GM19438 (cell line): ENCODE results near the gene ZNF439.
A peak's percentile ranks its signal among the peaks of the same experiment; 100 is the strongest.
"Not testable (repeated sequence)": the region's sequence is repeated elsewhere in the genome, so short reads cannot be mapped to it uniquely, and the experiment has no call there.

ENCODE experiments used
- ATAC-seq: cut with Tn5 transposase; IDR thresholded peaks from one replicate; pipeline ENCODE4 v1.9.1; 2021; ENCODE audit warnings: low read depth; ENCODE audit not compliant: unreplicated experiment

The ZNF439 gene

DNA sequence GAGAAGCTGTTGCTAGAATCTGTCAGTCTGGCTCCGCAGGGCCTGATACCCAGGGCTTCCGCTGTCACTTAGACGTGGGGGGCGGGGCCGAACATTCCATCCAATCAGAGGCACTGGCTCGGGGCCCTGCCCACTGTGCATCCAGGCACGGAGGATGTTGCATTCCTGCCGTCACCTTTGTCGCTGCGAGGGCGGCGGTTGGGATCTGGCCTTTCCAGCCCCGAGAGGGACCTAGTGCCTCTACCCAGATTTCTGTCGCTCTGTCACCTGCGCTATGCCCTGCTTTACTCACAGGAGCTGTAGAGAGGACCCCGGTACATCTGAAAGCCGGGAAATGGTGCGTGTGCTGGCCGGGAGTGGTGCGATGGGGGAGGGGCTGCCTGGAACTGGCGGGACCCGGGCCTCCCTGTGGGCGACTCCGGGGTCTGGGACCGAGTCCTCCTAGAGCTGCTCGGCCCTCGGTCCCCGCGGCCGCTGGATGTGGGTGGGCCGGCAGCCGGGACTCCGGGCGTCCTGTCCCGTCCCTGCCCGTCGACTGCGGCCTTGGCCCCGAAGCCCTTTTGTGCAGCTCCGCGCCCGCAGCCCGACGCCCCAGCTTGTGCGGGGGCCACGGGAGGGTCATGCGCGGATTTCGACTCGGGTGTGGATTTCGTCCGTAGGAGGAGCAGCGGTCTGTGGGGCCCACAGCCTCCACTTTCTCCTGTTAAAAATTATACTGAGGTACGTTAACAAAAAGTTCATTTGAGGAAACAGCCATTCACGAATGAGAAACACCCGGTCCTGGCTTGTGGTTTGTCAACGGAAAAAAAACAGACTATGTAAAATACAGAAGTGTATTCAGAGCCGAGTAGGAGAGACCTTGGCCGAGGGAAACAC is at the start of gene ZNF439:
Gene ZNF439 (plus strand): TSS at position 133 of the 876 bp plus-strand sequence. CDS start 142 bp downstream, at position 275.
- ATAC-seq, result peak; percentile 95

DNA sequence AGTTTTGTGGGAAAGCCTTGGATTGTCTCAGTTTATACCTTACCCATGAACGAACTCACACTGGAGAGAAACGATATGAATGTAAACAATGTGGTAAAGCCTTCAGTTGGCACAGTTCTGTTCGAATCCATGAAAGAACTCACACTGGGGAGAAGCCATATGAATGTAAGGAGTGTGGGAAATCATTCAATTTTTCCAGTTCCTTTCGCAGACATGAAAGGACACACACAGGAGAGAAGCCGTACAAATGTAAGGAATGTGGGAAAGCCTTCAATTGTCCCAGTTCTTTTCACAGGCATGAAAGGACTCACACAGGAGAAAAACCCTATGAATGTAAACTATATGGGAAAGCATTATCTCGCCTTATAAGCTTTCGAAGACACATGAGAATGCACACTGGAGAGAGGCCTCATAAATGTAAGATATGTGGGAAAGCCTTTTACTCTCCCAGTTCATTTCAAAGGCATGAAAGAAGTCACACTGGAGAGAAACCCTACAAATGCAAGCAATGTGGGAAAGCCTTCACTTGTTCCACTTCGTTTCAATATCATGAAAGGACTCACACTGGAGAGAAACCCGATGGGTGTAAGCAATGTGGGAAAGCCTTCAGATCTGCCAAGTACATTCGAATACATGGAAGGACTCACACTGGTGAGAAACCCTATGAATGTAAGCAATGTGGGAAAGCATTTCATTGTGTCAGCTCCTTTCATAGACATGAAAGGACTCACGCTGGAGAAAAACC is 42.0 kb upstream of the ZNF439 start:
- ATAC-seq, result no peak

DNA sequence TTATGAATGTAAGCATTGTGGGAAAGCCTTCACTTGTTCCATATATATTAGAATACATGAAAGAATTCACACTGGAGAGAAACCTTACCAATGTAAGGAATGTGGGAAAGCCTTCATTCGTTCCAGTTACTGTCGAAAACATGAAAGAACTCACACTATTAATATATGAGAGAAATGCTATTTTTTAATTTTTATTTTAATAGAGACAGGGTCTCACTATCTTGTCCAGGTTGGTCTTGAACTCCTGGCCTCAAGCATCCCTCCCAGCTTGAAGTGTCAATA is 41.5 kb upstream of the ZNF439 start:
- ATAC-seq, result no peak

DNA sequence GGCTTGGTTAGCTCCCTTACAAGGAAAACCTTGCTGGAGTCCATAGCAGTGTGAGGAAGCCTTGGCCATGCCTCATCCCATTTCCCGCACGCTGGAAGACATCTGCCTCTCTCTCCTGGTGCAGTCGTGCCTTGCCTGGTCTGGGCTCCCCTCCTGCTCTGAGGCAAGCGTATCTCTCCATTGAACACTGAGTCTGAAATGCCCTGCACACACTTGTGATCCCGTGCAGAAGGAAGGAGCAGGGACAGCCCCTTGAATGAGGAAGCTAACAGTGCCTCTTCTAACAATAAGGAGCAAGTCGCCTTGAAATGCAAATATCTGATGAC is 34.9 kb upstream of the ZNF439 start:
- ATAC-seq, result peak; percentile 28

DNA sequence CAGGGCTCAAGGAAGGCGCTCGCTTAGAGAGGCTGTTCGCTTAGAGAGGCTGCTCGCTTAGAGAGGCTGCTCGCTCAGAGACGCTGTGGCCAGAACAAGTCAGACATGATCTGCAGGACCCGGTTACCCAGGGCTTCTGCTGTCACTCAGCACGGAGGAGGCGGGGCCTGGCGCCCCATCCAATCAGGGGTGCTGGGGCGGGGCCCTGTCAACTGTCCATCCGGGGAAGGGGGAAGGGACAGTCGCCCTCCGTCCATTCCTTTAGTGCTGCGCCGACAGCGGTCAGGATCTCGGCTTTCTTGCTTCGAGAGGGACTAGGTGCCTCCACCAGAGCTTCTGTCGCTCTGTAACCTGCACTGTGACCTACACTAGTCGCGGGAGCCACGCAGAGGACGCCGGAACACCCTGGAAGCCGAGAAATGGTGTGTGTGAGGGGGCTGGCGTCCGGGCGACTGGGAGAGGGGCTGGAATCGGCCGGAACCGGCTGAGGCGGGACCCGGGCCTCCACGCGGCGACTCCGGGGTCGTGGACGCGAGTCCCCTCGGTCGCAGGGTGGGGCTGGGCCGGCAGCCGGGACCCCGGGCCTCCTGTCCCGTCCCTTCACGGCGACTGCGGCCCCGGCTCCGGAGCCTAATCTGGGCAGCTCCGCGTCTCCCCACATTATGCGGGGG is 34.4 kb upstream of the ZNF439 start, which contains the start of gene ZNF440:
Gene ZNF440 (plus strand): TSS at position 245 of the 671 bp plus-strand sequence. CDS start 175 bp downstream, at position 420.
- ATAC-seq, result peak; percentile 98

DNA sequence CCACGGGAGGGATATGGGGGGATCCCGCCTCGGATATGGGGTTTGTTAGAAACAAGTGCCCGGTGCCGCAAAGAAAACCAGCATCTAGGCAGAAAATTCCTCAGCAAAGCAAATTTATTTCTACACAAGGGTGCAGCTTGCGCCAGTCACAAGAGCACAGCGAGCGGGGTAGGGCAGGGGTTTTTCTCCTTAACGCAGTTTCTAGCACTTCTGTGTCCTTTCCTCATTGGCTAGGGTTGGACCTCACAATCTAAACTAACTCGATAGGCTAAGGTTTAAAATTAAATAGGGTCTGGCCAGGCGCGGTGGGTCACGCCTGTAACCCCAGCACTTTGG is 33.9 kb upstream of the ZNF439 start:
- ATAC-seq, result no peak

DNA sequence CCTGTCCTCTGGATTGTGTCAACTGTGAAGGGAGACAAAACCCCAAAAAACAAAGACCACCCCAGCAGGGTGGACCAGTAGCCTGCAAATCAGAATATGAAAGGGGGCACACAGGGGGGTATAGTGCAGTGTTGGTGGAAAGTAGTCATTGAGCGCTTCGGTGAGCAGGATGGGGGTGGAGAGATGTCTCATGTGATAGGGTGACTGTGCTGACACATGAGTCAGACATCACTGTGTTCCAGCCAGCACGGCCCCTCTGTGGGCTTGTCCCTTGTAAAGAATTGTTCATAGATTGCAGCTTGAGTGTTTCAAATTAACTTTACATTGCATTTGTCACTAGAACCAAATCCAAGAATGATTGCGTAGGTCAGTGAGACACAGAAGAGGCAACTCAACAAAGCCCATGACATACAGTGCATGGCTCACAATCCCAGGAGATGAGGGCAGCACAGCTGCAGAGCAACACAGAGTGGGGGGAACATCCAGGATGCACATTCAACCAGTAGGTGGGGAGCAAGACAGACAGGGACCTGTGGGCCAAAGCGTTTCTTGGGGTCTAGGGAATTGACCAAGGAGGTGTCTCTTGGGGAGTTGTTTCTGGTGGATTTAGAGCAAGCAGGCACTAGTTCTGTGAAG is 26.9 kb upstream of the ZNF439 start:
- no peak for ATAC-seq

DNA sequence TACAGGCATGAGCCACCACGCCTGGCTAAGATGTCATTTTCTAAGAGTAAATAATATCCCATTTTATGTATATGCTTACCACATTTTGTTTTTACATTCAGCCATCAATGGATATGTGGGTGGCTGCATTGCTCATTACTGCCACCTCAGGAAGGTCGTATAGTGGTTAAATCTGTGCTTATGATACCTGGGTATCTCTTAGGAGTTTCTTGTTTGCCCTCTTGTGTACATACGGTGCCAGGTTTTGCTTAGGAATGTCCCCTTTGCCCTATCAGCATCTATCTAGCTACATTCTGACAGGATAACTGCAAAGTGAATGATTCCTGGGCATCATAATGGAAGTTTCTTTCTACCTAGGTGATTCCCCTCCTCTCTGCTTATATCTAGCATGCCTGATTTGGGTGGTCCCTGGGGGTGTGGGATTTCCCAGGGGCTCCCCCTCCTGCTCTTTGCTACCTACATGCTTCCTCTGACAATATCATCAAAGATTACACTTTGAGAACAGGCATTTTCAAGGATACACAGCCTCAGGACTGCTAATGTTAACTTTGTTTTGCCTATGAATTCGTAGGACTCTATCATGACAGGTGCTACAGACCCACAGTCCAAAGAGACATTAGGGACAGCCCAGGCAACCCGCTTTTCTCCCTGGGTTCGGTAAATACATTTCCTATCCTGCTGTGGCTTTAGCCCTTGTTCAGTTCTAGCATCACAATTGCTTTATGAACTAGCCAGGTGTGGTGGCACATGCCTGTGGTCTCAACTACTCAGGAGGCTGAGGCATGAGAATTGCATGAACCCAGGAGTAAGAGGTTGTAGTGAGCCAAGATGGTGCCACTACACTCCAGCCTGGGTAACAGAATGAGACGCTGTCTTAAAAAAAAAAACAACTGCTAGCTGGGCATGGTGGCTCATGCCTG is 19.3 kb upstream of the ZNF439 start:
- ATAC-seq, result not testable (repeated sequence)

DNA sequence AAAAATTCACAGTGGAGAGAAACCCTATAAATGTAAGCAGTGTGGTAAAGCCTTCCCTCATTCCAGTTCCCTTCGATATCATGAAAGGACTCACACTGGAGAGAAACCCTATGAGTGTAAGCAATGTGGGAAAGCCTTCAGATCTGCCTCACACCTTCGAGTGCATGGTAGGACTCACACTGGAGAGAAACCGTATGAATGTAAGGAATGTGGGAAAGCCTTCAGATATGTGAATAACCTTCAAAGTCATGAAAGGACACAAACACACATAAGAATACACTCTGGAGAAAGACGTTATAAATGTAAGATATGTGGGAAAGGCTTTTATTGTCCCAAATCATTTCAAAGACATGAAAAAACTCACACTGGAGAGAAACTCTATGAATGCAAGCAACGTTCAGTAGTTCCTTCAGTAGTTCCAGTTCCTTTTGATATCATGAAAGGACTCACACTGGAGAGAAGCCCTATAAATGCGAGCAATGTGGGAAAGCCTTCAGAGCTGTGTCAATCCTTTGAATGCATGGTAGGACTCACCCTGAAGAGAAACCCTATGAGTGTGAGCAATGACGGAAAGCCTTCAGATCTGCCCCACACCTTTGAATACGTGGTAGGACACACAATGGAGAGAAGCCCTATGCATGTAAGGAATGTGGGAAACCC is 16.1 kb upstream of the ZNF439 start:
- no peak for ATAC-seq

DNA sequence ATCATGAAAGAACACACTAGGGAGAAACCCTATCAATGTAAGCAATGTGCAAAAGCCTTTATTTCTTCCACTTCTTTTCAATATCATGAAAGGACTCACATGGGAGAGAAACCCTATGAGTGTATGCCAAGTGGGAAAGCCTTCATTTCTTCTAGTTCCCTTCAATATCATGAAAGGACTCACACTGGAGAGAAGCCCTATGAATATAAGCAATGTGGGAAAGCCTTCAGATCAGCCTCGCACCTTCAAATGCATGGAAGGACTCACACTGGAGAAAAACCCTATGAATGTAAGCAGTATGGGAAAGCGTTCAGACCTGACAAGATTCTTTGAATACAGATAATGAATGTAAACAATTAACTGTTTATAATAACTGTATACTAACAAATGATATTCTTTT is 15.0 kb upstream of the ZNF439 start:
- no peak for ATAC-seq

DNA sequence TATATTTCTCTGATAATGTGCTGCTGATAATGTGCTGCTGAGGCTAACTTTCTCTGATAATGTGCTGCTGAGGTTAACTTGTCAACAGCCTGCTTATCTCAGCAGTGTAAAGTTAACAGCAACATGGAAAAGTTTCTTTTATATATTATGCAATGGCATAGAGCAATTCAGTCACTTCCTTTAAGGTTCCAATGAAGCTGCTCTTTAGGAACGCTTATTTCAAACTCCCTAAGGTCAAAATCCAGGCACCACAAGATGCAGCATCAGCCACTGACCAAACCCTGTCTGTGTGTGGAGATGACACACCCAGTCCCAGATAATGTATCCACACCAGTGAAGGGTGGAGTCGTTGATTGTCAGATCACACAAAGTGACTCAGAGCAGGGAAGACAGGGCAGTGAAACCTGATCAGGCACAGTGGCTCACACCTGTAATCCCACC is 12.9 kb upstream of the ZNF439 start:
- ATAC-seq, result not testable (repeated sequence)

DNA sequence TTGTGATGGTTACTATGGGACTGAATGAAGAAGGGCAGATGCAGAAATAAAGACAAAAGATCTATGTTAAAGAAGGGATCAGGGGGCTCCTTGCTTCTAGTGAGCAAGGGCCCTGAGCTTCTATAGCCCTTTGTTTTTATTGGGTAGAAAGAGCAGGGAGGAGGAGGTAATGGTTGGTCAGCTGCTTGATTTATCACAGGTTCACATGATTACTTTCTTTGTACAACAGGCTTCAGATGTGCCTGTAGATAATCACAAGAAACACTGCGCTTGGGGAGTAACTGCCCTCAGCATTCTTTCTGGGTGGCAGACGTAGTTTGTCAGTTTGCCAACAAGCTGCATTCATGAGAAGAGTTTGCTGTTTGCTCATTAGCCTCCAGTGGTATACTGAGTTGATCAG is 4.8 kb upstream of the ZNF439 start:
- no peak for ATAC-seq

DNA sequence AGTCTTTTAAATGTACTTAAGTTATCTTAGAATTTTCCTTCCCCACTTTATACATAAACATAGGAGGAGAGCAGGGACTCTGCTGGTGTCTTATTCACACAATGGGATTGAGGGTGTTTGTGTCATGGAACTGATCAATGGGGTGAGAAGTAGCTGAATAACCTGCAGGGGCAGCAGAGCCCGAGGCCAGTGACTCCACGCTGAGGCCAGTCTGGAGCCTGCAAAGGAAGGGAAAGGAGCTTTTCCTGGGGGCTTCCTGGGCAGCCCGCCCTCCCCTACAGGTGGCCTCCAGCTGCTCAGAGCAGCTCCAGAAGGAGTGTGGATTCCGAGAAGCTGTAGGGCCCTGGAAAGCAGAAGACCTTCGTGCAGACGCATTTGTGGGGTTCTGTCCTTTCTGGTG is 911 bp upstream of the ZNF439 start:
- ATAC-seq, result not testable (repeated sequence)

DNA sequence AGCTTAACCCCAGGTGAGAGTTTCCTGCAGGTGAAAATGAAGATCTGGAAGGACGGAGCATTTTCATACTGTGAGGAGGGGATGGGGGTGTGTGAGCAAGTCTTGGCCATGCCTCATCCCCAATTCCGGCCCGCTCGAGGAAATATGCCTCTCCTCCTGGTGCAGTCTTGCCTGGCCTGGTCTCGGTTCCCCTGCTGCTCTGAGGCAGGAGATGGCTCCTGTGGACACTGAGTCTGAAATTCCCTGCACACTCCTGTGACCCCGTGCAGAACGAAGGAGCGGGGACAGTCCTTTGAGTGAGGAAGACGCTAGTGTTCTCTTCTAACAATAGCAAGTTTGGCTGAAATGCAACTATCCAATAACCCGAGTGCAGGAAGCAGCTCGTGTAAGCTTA is 329 bp upstream of the ZNF439 start:
- no peak for ATAC-seq

DNA sequence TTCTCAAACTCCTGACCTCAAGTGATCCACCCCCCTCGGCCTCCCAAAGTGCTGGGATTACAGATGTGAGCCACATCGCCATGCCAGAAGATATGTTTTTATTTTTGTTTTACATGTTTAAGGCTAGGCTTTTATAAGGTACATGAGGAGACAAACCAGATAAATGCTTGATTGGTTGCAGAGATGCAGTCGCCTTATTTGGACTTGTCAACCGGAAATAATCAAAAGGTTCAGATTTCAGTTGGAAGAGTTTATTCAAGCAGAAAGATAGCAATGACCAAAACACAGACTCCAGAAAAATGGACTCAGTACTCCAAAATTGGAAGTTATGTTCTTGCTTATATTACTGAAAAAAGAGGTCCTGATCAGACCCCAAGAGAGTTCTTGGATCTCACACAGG is 1.8 kb downstream of the ZNF439 start:
- ATAC-seq, result not testable (repeated sequence)

DNA sequence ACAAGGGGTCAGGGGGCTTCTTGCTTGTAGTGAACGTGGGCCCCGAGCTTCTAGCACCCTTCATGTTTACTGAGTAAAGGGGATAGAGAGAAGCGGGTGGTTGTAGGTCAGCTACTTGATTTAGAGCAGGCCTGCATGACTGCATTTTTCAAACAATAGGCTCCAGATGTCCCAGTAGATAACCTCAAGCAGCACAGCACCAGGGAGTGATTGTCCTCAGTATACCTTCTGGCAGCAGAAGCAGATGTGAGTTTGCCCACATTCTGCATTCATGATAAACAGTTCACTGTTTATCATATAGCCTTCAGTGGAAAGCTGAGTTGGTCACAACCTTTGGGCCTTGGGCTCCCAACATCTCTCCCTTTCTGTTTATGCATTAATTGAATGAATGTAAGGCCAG is 4.8 kb downstream of the ZNF439 start:
- no peak for ATAC-seq

DNA sequence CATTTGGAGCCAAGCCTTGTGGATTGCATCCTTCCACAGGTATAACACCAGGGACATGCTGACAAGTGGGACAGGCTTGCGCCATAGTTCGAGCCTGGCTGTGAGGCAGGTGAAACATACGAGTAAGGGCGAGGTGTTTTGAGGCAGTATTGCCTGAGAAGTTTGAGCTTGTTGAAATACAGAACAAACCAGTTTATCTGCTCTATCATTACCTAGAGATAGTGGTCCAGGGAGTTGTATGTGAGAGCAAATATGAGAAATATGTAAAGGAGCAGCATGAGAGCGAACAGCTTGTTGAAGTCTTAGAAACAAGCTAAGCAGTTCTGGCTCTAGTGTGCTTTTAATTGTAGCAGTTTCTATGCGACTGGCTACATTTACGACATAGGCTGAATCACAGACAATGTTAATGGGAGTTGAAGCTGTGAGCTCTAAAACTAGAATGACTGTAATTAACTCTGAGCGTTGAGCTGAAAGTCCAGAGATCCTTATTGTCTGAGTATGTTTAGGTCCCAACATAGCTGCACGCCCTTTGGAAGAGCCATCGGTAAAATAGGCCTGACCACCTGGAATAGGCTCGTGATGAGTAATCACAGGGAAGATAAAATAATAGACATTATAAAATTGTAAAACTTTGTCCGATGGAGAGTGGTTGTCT is 8.2 kb downstream of the ZNF439 start:
- ATAC-seq, result no peak

DNA sequence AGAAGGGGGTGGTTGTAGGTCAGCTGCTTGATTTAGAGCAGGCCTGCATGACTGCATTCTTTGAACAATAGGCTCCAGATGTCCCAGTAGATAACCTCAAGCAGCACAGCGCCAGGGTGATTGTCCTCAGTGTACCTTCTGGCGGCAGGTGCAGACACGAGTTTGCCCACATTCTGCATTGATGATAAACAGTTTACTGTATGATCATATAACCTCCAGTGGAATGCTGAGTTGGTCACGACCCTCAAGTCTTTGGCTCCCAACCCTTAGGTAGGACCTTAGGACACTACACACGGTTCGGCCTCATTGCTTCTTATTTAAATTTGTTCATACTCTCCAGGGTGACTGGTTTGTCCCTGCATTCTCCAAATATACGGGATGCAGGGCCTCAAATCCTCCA is 12.2 kb downstream of the ZNF439 start:
- ATAC-seq, result no peak

DNA sequence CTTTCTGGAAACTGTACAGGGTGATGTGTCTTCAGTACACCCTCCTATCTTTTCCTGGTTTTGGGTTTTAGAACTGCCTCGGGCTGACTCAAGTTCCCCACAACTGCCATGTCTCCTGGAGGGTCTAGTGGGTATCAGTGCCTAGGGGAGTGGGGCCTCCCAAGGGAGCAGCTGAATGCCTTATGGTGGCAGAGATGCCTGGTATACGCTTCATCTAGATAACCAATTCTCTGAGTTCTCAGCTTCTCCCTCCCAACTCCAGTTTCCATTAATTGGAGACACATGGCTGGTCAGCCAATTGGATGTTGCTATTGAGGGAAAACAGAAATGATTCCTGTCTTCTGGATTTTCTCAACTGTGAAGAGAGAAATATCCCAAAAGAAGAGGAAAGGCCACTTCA is 12.8 kb downstream of the ZNF439 start:
- no peak for ATAC-seq
